Progenitor cell of endocrine pancreas (in vitro differentiated cells): ENCODE measurements around the gene SEMA6B. TPM values are rescaled to one million over a fixed set of nuclear protein-coding genes. Genes with fewer than 3 reads are reported as not detected.

Experiments used
- DNase-seq: peaks from one replicate; pipeline ENCODE4 v3.0.0; 2021; ENCODE audit warnings: low spot score; ENCODE audit not compliant: unreplicated experiment
- H3K27ac Mint-ChIP-seq: 2 replicates; pipeline ENCODE4 v1.8.0; 2021; ENCODE audit warnings: mild to moderate bottlenecking, moderate library complexity, mixed read lengths
- H3K27me3 Mint-ChIP-seq: 2 replicates; pipeline ENCODE4 v1.8.0; 2021; ENCODE audit warnings: mixed read lengths
- H3K36me3 Mint-ChIP-seq: 2 replicates; pipeline ENCODE4 v1.8.0; 2022; ENCODE audit warnings: mixed read lengths; ENCODE audit not compliant: insufficient read depth
- H3K4me1 Mint-ChIP-seq: 2 replicates; pipeline ENCODE4 v1.8.0; 2021; ENCODE audit warnings: low read depth, mixed read lengths
- H3K4me3 Mint-ChIP-seq: 2 replicates; pipeline ENCODE4 v1.8.0; 2021; ENCODE audit warnings: low read depth, mild to moderate bottlenecking, moderate library complexity, mixed read lengths
- H3K9me3 Mint-ChIP-seq: 2 replicates; pipeline ENCODE4 v1.8.0; 2021; ENCODE audit warnings: low read depth, mixed read lengths
- CTCF ChIP-seq: fragments of 200-600 bp; sonication (generic); IDR thresholded peaks from one replicate; pipeline ENCODE4 v1.5.0; 2021; ENCODE audit warnings: antibody characterized with exemption, mild to moderate bottlenecking; ENCODE audit not compliant: unreplicated experiment
- total RNA-seq: library from RNA; stranded (reverse); gene quantifications from 2 replicates; pipeline ENCODE4 v1.2.1, GENCODE V29; 2021

The SEMA6B gene
- total RNA-seq, 1 donor from 2014 or later, result 26.6 TPM

GRCh38 chr19:4511300-4512054 lies 48.0 kb downstream of the SEMA6B start:
- H3K27me3 Mint-ChIP-seq, result peaks cover 3% of the 10 kb centered on the region
- no peak overlapping the region for H3K4me3 Mint-ChIP-seq
- DNase-seq, result no peak
- H3K9me3 Mint-ChIP-seq, result no peaks in the 10 kb centered on the region
- no peak overlapping the region for H3K27ac Mint-ChIP-seq
- TF ChIP-seq CTCF, result no peak
- peaks cover 3% of the 10 kb centered on the region for H3K36me3 Mint-ChIP-seq
- no peaks in the 10 kb centered on the region for H3K4me1 Mint-ChIP-seq

- Mint-ChIP-seq H3K27ac (no peak overlapping the region), H3K4me1 (no peaks in the 10 kb centered on the region), H3K4me3 (no peak overlapping the region), H3K36me3 (peaks cover 11% of the 10 kb centered on the region), H3K9me3 (no peaks in the 10 kb centered on the region), H3K27me3 (peaks cover 3% of the 10 kb centered on the region)
- no peak for DNase-seq
- no peak for TF ChIP-seq CTCF
These were observed 48.8 kb downstream of the SEMA6B start for GRCh38 chr19:4510435-4511255.

GRCh38 chr19:4508698-4509097 lies 50.8 kb downstream of the SEMA6B start:
- no peak for DNase-seq
- Mint-ChIP-seq H3K27me3 (no peaks in the 10 kb centered on the region), H3K4me1 (no peaks in the 10 kb centered on the region)

GRCh38 chr19:4507804-4508203 lies 51.7 kb downstream of the SEMA6B start:
- DNase-seq, result no peak
- Mint-ChIP-seq H3K27ac (no peak overlapping the region), H3K9me3 (no peaks in the 10 kb centered on the region), H3K27me3 (no peaks in the 10 kb centered on the region), H3K36me3 (peaks cover 13% of the 10 kb centered on the region), H3K4me1 (no peaks in the 10 kb centered on the region), H3K4me3 (no peak overlapping the region)
- TF ChIP-seq CTCF, result no peak

More at GRCh38 chr19:4508698-4509097, 50.8 kb downstream of the SEMA6B start:
- Mint-ChIP-seq H3K36me3 (peaks cover 13% of the 10 kb centered on the region), H3K27ac (no peak overlapping the region), H3K9me3 (no peaks in the 10 kb centered on the region), H3K4me3 (no peak overlapping the region)
- no peak for TF ChIP-seq CTCF

GRCh38 chr19:4507150-4507452 lies 52.4 kb downstream of the SEMA6B start:
- no peaks in the 10 kb centered on the region for H3K27me3 Mint-ChIP-seq
- no peak overlapping the region for H3K4me3 Mint-ChIP-seq
- no peak for TF ChIP-seq CTCF
- no peak for DNase-seq
- H3K4me1 Mint-ChIP-seq, result no peaks in the 10 kb centered on the region
- peaks cover 13% of the 10 kb centered on the region for H3K36me3 Mint-ChIP-seq
- no peaks in the 10 kb centered on the region for H3K9me3 Mint-ChIP-seq
- H3K27ac Mint-ChIP-seq, result no peak overlapping the region
